Measurements from ENCODE around the gene CNOT10.
"Not testable (repeated sequence)": the region's sequence is repeated elsewhere in the genome, so short reads cannot be mapped to it uniquely, and the experiment has no call there.

CNOT10 gene, protein sequence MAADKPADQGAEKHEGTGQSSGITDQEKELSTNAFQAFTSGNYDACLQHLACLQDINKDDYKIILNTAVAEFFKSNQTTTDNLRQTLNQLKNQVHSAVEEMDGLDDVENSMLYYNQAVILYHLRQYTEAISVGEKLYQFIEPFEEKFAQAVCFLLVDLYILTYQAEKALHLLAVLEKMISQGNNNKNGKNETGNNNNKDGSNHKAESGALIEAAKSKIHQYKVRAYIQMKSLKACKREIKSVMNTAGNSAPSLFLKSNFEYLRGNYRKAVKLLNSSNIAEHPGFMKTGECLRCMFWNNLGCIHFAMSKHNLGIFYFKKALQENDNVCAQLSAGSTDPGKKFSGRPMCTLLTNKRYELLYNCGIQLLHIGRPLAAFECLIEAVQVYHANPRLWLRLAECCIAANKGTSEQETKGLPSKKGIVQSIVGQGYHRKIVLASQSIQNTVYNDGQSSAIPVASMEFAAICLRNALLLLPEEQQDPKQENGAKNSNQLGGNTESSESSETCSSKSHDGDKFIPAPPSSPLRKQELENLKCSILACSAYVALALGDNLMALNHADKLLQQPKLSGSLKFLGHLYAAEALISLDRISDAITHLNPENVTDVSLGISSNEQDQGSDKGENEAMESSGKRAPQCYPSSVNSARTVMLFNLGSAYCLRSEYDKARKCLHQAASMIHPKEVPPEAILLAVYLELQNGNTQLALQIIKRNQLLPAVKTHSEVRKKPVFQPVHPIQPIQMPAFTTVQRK

DNA sequence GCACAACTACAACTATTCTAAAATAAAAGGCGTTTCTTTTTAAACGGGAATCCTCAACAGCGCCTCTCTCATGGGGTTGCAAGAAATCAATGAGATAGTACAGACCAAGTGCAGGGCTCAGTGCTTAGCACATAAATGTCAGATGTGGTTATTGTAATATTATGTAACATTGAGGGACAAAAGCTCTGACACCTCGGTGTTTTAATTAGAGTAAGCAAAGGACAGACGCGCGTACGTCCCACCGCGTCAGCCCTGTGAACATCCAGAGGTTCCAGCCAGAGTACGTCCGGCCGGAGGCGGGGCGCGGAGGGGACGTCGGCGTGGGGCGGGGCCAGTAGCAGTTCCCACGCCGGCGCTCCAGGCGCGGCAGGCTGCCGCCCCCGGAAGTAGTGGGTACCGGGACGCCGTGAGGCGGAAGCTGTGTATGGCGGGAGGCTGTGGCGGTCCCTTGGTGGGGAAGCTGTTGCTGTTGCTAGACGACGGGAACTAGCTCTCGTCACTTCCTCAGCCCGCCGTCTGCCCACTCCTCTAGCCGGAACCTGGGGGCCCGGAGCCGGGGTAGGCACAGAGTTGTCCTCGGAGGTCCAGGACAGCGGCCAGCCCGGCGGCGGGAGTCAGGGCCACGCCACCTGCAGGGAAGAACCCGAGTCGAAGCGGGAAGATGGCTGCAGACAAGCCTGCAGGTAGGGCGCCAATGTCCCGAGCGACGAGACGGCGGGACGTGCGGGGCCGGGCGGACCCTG is at the start of gene CNOT10:
Gene CNOT10, plus strand, starts transcription at position 389 of the 743 bp plus-strand sequence. Its CDS starts 273 bp downstream, at position 662.
- DNase-seq (ENCODE audit: low read depth in 3 of 3) = peak; percentile 84 to 90 (median 89)

- DNase-seq (ENCODE audit: low read depth in 3 of 3) = no peak
These were observed 44.0 kb upstream of the CNOT10 start for GRCh38 chr3:32640939-32641338.

DNA sequence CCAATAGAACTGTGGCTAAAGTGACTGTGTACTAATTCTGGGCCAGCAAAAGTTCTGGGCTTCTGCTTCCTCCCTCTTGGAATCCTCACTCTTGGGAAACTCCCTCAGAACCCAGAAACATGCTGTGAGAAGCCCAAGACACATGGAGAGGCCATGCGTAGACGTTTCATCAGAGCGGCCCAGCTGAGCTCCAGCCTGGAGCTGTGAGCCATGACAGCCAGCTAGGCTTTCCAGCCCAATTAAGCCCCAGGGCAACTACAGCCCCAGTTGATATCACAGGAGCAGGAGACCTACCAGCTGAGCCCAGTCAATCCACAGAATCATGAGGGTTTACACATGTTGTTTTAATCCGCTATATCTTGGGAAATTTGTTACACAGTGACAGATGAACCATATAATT is 43.6 kb upstream of the CNOT10 start:
- DNase-seq (ENCODE audit: low read depth in 3 of 3) = no peak

- DNase-seq (ENCODE audit: low read depth in 3 of 3) = no peak
These were observed 41.6 kb upstream of the CNOT10 start for GRCh38 chr3:32643354-32643753.

- no peak for DNase-seq (ENCODE audit: low read depth in 3 of 3)
These were observed 41.2 kb upstream of the CNOT10 start for GRCh38 chr3:32643816-32644215.

- no peak for DNase-seq (ENCODE audit: low read depth in 3 of 3)
These were observed 40.6 kb upstream of the CNOT10 start for GRCh38 chr3:32644380-32644779.

GRCh38 chr3:32646761-32647160 is 38.2 kb upstream of the CNOT10 start:
- DNase-seq (ENCODE audit: low read depth in 3 of 3) = no peak

GRCh38 chr3:32652337-32653100 is 32.5 kb upstream of the CNOT10 start:
- not testable (repeated sequence) for DNase-seq (ENCODE audit: low read depth in 3 of 3)

- no peak for DNase-seq (ENCODE audit: low read depth in 3 of 3)
These were observed 29.8 kb upstream of the CNOT10 start for GRCh38 chr3:32655167-32655566.

- DNase-seq (ENCODE audit: low read depth in 3 of 3) = no peak
These were observed 24.4 kb upstream of the CNOT10 start for GRCh38 chr3:32660634-32661033.

DNA sequence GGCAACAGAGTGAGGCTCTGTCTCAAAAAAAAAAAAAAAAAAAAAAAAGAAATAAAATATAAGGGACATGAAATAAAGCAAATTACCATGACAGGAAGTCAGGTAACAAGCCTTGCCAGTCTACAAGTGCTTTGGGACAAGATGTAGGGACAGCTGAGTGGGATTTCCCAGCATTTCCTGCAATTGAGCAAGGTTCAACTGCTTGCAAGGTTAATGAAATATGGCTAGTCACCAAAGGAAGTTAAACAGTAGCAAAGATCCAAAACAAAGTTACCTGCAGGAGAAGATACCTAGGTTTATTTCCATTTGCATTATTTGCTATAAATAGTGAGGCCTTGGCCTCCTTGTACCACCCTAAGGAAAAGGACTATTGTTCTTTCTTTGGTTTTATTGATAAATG is 22.3 kb upstream of the CNOT10 start:
- no peak for DNase-seq (ENCODE audit: low read depth in 3 of 3)

GRCh38 chr3:32664630-32665075 is 20.3 kb upstream of the CNOT10 start:
- DNase-seq (ENCODE audit: low read depth in 3 of 3) = not testable (repeated sequence)

DNA sequence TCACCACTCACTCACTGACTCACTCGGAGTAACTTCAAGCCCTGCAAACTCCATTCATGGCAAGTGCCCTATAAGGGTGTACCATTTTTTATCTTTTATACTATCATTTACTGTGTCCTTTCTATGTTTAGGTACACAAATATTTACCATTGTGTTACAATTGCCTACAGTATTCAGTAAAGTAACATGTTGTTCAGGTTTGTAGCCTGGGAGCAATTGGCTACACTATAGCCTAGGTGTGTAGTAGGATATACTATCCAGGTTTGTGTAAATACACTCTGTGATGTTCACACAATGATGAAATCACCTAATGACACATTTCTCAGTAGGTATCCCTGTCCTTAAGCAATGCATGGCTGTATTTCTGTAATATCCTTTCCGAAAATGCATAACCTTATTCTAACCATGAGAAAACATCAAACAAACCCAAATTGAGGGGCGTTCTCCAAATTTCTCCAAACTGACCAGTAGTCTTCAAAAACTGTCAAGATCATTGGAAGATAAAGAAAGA is 17.9 kb upstream of the CNOT10 start:
- DNase-seq (ENCODE audit: low read depth in 3 of 3) = no peak

DNA sequence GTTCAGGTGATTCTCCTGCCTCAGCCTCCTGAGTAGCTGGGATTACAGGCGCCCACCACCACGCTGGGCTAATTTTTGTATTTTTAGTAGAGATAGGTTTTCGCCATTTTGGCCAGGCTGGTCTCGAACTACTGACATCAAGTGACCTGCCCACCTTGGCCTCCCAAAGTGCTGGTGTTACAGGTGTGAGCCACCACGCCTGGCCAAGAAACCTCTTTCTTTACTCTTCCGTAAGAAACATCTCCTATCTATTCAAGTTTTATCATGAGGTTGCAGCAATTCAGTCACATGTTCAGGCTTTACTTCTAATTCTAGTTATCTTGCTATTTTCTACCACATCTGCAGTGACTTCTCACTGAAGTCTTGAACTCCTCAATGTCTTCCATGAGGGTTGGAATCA is 15.8 kb upstream of the CNOT10 start:
- not testable (repeated sequence) for DNase-seq (ENCODE audit: low read depth in 3 of 3)

- DNase-seq (ENCODE audit: low read depth in 3 of 3) = not testable (repeated sequence)
These were observed 11.3 kb upstream of the CNOT10 start for GRCh38 chr3:32673730-32674129.

GRCh38 chr3:32675164-32675563 is 9.8 kb upstream of the CNOT10 start:
- no peak for DNase-seq (ENCODE audit: low read depth in 3 of 3)

GRCh38 chr3:32675650-32676049 is 9.3 kb upstream of the CNOT10 start:
- DNase-seq (ENCODE audit: low read depth in 3 of 3) = no peak

DNA sequence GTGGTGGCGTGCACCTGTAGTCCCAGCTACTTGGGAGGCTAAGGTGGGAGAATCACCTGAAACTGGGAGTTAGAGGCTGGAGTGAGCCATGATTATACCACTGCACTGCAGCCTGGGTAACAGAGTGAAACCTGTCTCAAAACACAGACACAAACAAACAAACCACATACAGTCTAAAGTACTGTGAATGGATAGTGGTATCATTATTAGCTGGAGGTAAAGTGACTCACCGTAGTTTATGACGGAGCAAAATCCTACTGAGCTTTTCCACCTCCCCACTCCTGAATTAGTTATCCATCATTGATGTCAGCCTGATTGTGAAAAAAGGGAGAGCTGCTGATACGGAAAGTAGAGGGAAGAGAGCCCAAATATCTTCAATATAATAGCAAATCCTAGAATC is 3.2 kb upstream of the CNOT10 start:
- no peak for DNase-seq (ENCODE audit: low read depth in 3 of 3)

- DNase-seq (ENCODE audit: low read depth in 3 of 3) = no peak
These were observed 774 bp upstream of the CNOT10 start for GRCh38 chr3:32684029-32684799.

DNA sequence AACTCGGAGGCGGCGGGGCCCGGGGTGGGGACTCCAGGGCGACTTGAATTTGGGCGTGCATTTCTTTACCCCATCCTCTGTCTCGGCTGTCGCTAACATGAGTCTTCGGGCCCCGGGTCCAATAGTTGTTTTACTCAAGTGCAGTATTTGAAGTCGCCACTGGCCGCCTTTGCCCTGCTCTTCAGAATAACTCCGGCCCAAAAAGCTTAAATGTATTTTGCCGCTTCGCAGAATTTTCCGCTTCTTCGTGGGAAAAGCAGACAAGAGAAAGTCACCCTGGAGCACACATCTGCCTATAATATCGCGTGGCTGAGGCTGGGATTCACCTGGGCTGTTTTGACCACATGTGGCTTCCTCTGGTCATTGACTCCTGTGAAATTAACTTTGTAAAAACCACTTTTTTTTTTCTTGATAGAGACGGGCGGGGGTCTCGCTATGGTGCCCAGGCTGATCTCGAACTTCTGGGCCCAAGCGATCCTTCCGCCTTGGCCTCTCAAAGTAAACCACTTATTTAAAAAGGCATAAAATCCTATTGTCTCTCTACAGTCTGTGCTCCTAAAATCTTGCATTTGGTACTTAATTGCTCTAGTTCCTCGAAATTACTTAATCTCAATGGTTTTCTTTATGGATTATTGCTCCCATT is 676 bp downstream of the CNOT10 start:
- DNase-seq (ENCODE audit: low read depth in 3 of 3) = no peak

Data from stimulated activated CD4-positive, alpha-beta T cell treated with anti-CD3 and anti-CD28 coated beads, TNF-alpha, amount 100 ng/mL, for 4 hours (primary cell).